Right ventricle myocardium inferior (tissue), 1 donor: Measurements from ENCODE around the gene RAET1E. TPM values are rescaled to one million over a fixed set of nuclear protein-coding genes. Genes with fewer than 3 reads are reported as not detected.
"Not testable (repeated sequence)": the region's sequence is repeated elsewhere in the genome, so short reads cannot be mapped to it uniquely, and the experiment has no call there.

Experiments used
- ATAC-seq: fragments of 200-7000 bp; cut with Tn5 transposase; one replicate; pipeline ENCODE4 v1.9.1; 2020; ENCODE audit warnings: mild to moderate bottlenecking, moderate library complexity
- DNase-seq: peaks from one replicate; pipeline ENCODE4 v3.0.0; 2021; ENCODE audit errors: missing footprints
- intact Hi-C: fragments of 100-400 bp; cut with DNase I; formaldehyde crosslinking; loops from one replicate; pipeline ENCODE4 v1.11.0; 2022
- long read RNA-seq: library from polyadenylated mRNA; unstranded; transcript quantifications from one replicate; pipeline ENCODE4 v2.0.0, GENCODE V29; 2021
- total RNA-seq: library from RNA; stranded (reverse); fragmentation: NEBNext Ultra II Directional; extraction: Animal tissue kit (Norgen Biotek cat#: 25700); gene quantifications from one replicate; pipeline ENCODE4 v1.2.1, GENCODE V29; 2021
- donor health status: DM: no; HTN: yes; CAD: no; lungs with severe emphysema.

The RAET1E gene
- 0.27 TPM for total RNA-seq
- long read RNA-seq, result 0 reads

GRCh38 chr6:149897855-149898744, at the start of gene RAET1E:
RAET1E (minus strand) TSS chr6:149898113; CDS start chr6:149890901, 7,212 bp downstream.
- no peak for ATAC-seq
- DNase-seq, result no peak
- intact Hi-C loops, result no loop called here

- DNase-seq, ATAC-seq, intact Hi-C loops: not testable (repeated sequence)
Measured at GRCh38 chr6:149947533-149947932, 49.6 kb upstream of the RAET1E start.

DNA sequence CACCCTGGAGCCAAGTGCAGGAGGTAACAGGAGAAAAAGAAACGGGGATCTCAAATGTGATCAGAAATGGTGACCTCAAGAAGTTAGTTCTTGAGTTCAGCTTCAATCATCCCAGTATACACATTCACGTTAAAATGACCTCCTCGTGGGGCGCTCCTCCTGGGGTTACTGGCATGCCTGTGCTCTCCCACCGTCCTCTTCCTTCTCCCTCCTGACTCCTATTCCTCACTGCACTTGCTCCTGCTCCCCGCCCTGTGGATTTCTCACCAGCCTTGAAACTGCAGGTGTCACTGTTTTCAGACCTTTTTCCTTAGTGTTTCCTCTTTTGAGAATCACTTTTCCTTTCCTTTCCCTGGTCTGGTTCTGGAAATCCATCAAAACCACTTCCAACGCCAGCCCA, 48.7 kb upstream of the RAET1E start:
- ATAC-seq, DNase-seq, intact Hi-C loops: not testable (repeated sequence)

DNA sequence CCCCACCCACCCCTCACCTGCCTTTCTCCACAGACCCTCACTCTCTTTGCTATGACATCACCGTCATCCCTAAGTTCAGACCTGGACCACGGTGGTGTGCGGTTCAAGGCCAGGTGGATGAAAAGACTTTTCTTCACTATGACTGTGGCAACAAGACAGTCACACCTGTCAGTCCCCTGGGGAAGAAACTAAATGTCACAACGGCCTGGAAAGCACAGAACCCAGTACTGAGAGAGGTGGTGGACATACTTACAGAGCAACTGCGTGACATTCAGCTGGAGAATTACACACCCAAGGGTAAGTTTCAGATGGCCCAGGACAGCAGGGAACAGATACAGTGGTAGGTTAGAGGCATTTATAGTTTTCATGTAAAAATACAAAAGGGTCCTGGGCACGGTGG, 47.4 kb upstream of the RAET1E start:
- ATAC-seq, DNase-seq, intact Hi-C loops: not testable (repeated sequence)

DNA sequence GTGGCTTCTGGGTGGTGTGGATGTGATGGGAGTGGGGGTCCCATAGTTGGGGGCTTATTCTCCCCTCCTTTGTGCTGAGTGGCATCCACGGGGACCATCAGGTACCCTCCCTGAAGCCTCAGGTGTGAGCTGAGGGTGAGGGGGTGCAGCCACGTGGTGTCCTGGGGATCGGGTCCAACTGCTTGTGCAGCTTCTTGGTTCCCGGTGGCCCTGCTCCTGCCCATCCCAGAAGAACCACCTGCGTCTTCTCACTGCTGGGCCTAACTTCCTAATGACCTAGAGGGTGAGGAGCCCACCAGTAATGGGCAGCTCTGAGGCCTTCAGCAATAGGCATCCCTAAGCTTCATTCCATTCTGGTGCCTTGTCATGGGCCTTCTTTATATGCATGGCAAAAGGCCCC, 45.4 kb upstream of the RAET1E start:
- ATAC-seq, DNase-seq, intact Hi-C loops: not testable (repeated sequence)

GRCh38 chr6:149942461-149942829, 44.5 kb upstream of the RAET1E start:
- intact Hi-C loops, result no loop called here
- DNase-seq (no peak), ATAC-seq (no peak)

DNA sequence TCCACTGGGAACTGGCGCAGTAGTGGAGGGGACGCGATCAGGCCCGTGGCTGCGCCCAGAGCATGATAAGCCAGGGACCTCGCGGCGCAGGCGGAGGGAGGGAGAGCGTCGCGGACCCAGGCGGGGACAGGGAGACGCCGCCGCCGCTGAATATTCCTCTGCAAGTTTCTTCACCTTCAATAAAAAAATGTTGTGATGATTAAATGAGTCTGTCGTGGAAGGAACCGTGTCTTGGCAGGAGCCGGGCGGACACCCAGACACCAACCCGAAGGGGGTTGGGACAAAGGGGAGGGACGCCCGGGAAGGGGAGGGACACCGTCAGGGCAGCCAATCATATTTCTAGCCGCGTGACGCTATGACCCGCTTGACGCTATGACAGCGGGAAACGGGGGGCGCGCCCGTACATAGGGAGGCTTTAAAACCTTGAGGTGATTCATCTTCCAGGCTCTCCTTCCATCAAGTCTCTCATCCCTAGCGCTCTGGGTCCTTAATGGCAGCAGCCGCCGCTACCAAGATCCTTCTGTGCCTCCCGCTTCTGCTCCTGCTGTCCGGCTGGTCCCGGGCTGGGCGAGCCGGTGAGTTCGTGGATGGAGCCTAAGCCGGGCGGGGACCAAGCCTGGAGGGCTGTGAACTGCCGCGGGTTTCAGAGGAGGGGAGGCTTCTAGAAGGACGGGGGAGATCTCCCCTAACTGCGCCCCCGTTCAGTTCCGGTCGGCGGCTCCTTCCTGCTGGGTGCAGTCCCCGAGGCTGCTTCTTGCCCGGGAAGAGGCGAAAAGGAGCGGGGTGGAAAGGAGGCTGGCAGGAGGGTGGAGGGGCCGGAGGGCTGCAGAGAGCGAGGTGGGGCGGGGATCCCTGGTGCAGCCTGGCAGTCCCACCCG, 43.9 kb upstream of the RAET1E start, which contains the start of gene ULBP2:
ULBP2 (plus strand) TSS at position 432 of the 878 bp plus-strand sequence; CDS start at position 491, 59 bp downstream.
- DNase-seq, result peak; percentile 89
- intact Hi-C loops, result no loop called here
- peak; percentile 93 for ATAC-seq

DNA sequence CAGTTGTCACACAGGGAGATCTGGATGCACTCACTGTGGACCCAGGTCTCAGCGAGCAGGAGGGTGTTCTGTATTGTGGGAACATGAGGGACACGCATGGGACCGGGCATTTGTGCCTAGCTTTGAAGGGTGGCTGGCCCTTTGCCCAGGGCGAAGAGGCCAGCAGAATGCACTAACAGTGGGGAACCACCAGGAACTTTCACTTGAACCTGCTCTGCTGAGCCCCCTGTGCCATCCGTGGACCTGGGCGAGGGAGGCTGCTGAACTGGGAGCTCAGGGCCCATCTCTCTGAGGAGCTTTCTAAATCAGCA, 42.7 kb upstream of the RAET1E start:
- no peak for ATAC-seq
- no peak for DNase-seq
- intact Hi-C loops, result no loop called here

GRCh38 chr6:149939909-149940671, 42.2 kb upstream of the RAET1E start:
- no peak for DNase-seq
- no peak for ATAC-seq
- intact Hi-C loops, result loop anchor here (10.0 kb wide), 1 partner anchor 455 kb away; no protein-coding TSS in a partner anchor

DNA sequence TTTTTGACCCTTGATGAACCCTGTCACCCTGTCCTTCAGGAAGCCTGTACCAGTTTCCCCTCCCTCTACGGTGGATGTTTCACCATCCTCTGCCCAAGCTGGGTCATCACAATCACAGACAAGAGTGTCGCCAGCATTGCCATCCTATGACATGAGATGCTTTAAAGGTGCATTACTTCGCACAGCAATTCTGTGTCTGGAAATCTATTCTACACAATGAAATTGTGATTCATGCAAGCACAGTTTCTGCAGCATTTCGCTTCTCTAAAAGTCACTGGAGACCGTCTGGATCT, 41.4 kb upstream of the RAET1E start:
- no peak for DNase-seq
- intact Hi-C loops, result loop anchor here (10.0 kb wide), 1 partner anchor 455 kb away; no protein-coding TSS in a partner anchor
- ATAC-seq, result no peak

DNA sequence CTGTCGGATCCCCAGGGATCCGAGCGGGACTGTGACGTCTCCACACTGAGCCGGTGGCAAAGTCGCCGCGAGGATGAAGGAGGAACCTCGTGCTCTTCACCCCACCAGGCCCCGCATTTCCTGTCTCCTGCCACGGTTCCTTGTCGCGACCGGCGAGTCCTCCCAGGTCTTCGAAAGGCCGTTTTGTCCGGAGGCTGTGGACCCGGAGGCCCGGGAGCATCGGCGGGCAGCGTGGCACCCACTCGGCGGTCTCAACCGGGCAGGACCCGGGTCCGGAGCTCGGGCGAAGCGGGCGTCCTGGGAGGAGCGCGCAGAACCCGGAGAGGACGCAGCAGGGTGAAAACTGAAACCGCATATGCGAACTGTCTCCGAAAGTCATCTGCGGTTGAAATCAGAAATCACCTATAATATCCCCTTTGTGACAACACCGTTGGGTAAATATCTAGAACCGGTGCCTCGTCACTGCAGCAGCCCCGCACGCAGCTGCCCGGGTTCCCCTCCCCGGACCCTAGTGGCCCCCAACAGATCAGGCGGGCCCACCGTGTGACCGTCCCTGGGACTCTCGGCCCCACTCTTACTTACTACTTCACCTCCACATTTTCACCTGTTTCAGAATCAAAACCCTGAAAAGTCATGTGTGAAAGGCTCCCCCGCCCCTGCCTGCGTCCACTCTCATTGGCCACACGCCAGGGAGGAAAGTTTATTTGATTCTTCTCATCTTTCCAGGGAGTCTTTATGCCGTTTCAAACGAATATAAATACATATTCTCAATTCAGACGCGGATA, 40.9 kb upstream of the RAET1E start:
- ATAC-seq (no peak), DNase-seq (no peak)
- intact Hi-C loops, result loop anchor here (10.0 kb wide), 1 partner anchor 456 kb away; no protein-coding TSS in a partner anchor

- intact Hi-C loops, result loop anchor here (10.0 kb wide), 1 partner anchor 457 kb away; no protein-coding TSS in a partner anchor
- DNase-seq, ATAC-seq: not testable (repeated sequence)
Measured at GRCh38 chr6:149938013-149938570, 40.2 kb upstream of the RAET1E start.

DNA sequence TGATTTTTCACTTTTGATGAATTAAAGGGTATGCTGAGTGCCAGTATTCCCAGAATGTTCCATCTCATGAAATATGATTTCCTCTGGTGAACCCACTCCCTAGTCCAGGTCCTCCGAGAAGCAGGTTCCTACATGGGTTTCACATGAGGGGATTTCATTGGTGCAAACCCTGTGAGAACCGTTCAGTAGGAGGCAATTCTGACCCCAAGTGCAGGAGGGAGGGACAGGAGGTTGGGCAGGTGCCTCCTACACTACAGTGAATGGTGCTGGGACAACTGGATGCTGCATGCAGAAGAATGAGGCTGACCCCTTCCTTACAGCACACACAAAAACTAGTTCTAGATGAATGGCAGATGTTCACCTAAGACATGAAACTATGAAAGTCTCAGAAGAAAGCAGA, 38.8 kb upstream of the RAET1E start:
- intact Hi-C loops, result loop anchor here (10.0 kb wide), 1 partner anchor 458 kb away; no protein-coding TSS in a partner anchor
- DNase-seq (no peak), ATAC-seq (no peak)

GRCh38 chr6:149935668-149936067, 37.8 kb upstream of the RAET1E start:
- no peak for DNase-seq
- intact Hi-C loops, result loop anchor here (10.0 kb wide), 1 partner anchor 459 kb away; no protein-coding TSS in a partner anchor
- no peak for ATAC-seq

DNA sequence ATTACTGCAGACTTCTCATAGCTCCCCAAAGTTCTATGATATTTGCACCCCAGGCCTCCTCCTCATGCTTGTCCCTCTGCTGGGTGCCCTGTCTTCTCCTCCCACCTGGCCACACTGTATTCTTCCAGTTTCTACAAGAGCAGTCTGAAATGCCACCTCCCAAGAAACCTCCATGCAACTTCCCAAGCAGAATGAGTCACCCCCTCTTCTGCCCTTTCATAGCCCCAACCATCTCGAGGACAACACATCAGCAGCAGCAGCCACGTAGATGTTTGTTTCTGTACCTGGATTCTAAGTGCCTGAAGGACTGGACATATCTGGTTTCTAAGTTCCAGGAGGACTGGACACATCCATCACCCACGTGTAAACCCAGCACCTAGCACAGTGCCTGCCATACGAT, 37.3 kb upstream of the RAET1E start:
- ATAC-seq, result no peak
- intact Hi-C loops, result loop anchor here (10.0 kb wide), 1 partner anchor 460 kb away; no protein-coding TSS in a partner anchor
- DNase-seq, result no peak

- DNase-seq, result no peak
Measured at GRCh38 chr6:149934249-149935156, 36.6 kb upstream of the RAET1E start.

More at GRCh38 chr6:149934249-149935156, 36.6 kb upstream of the RAET1E start:
- peak; percentile 69 for ATAC-seq
- intact Hi-C loops, result loop anchor here (1.0 to 10.0 kb wide), 2 partner anchors 83 to 460 kb away; no protein-coding TSS in a partner anchor
